ENCODE measurements around the gene TRPT1. TPM values are rescaled to one million over a fixed set of nuclear protein-coding genes. Genes with fewer than 3 reads are reported as not detected.

TRPT1 gene
- 10 to 100 TPM; 31.2 to 36.5 TPM for total RNA-seq

- H3K27ac Mint-ChIP-seq, result peak within 1 kb of the TSS; percentile 74 to 92
- peak; percentile 91 to 98 for DNase-seq (ENCODE audit: low spot score in 2 of 2)
- peak; percentile 72 to 75 for ATAC-seq
- H3K9me3 Mint-ChIP-seq, result no peaks in the 10 kb centered on the region
- H3K36me3 Mint-ChIP-seq, result peaks cover 0 to 8% of the 10 kb centered on the region in 2 donors
Measured at GRCh38 chr11:64225608-64226506, at the start of gene TRPT1, which contains the start of gene NUDT22. TRPT1 (minus strand) TSS chr11:64226186; CDS start chr11:64225860, 326 bp downstream. NUDT22 (plus strand) TSS chr11:64226274; CDS start chr11:64226653, 379 bp downstream.

GRCh38 chr11:64275031-64275800 is 49.2 kb upstream of the TRPT1 start:
- ATAC-seq (no peak), DNase-seq (ENCODE audit: low spot score in 2 of 2) (no peak)
- Mint-ChIP-seq H3K27ac (peak overlapping the region in 1 of 2 donors; percentile 19), H3K9me3 (no peaks in the 10 kb centered on the region), H3K36me3 (peaks cover 2 to 4% of the 10 kb centered on the region in 2 donors)

- Mint-ChIP-seq H3K36me3 (peaks cover 10 to 14% of the 10 kb centered on the region in 2 donors), H3K9me3 (no peaks in the 10 kb centered on the region), H3K27ac (peak overlapping the region; percentile 91 to 98)
- ATAC-seq (peak; percentile 84 to 86), DNase-seq (ENCODE audit: low spot score in 2 of 2) (peak; percentile 97 to 98)
Measured at GRCh38 chr11:64269540-64270220, 43.7 kb upstream of the TRPT1 start.

GRCh38 chr11:64268893-64269539 is 43.0 kb upstream of the TRPT1 start:
- Mint-ChIP-seq H3K36me3 (peaks cover 10 to 14% of the 10 kb centered on the region in 2 donors), H3K27ac (peak overlapping the region; percentile 88 to 91), H3K9me3 (no peaks in the 10 kb centered on the region)
- peak; percentile 1 to 10 for ATAC-seq
- DNase-seq (ENCODE audit: low spot score in 2 of 2), result peak; percentile 56 to 71

GRCh38 chr11:64268025-64268892 is 42.3 kb upstream of the TRPT1 start:
- Mint-ChIP-seq H3K9me3 (no peaks in the 10 kb centered on the region), H3K36me3 (peaks cover 10 to 14% of the 10 kb centered on the region in 2 donors), H3K27ac (peak overlapping the region; percentile 88 to 91)
- ATAC-seq (no peak), DNase-seq (ENCODE audit: low spot score in 2 of 2) (no peak)

- peak overlapping the region; percentile 55 to 91 for H3K27ac Mint-ChIP-seq
- no peaks in the 10 kb centered on the region for H3K9me3 Mint-ChIP-seq
- DNase-seq (ENCODE audit: low spot score in 2 of 2), result no peak
Measured at GRCh38 chr11:64267207-64267945, 41.4 kb upstream of the TRPT1 start.

GRCh38 chr11:64266339-64266738 is 40.4 kb upstream of the TRPT1 start:
- no peak overlapping the region for H3K27ac Mint-ChIP-seq
- ATAC-seq (no peak), DNase-seq (ENCODE audit: low spot score in 2 of 2) (no peak)

More at GRCh38 chr11:64267207-64267945, 41.4 kb upstream of the TRPT1 start:
- no peak for ATAC-seq
- H3K36me3 Mint-ChIP-seq, result peaks cover 10 to 14% of the 10 kb centered on the region in 2 donors

GRCh38 chr11:64265176-64266160 is 39.5 kb upstream of the TRPT1 start:
- H3K27ac Mint-ChIP-seq, result no peak overlapping the region
- H3K9me3 Mint-ChIP-seq, result no peaks in the 10 kb centered on the region
- ATAC-seq (no peak), DNase-seq (ENCODE audit: low spot score in 2 of 2) (no peak)
- peaks cover 9 to 14% of the 10 kb centered on the region in 2 donors for H3K36me3 Mint-ChIP-seq

More at GRCh38 chr11:64266339-64266738, 40.4 kb upstream of the TRPT1 start:
- H3K36me3 Mint-ChIP-seq, result peaks cover 10 to 14% of the 10 kb centered on the region in 2 donors
- H3K9me3 Mint-ChIP-seq, result no peaks in the 10 kb centered on the region

- H3K27ac Mint-ChIP-seq, result no peak overlapping the region
- ATAC-seq (no peak), DNase-seq (ENCODE audit: low spot score in 2 of 2) (no peak)
- H3K9me3 Mint-ChIP-seq, result no peaks in the 10 kb centered on the region
- H3K36me3 Mint-ChIP-seq, result peaks cover 0 to 8% of the 10 kb centered on the region in 2 donors
Measured at GRCh38 chr11:64264371-64264852, 38.4 kb upstream of the TRPT1 start.

GRCh38 chr11:64263947-64264317 is 37.9 kb upstream of the TRPT1 start:
- no peak for DNase-seq (ENCODE audit: low spot score in 2 of 2)
- ATAC-seq, result no peak
- no peak overlapping the region for H3K27ac Mint-ChIP-seq
- peaks cover 0 to 4% of the 10 kb centered on the region in 2 donors for H3K36me3 Mint-ChIP-seq
- H3K9me3 Mint-ChIP-seq, result no peaks in the 10 kb centered on the region

- no peak overlapping the region for H3K27ac Mint-ChIP-seq
- H3K9me3 Mint-ChIP-seq, result no peaks in the 10 kb centered on the region
- DNase-seq (ENCODE audit: low spot score in 2 of 2) (no peak), ATAC-seq (no peak)
- H3K36me3 Mint-ChIP-seq, result no peaks in the 10 kb centered on the region
Measured at GRCh38 chr11:64263021-64263946, 37.3 kb upstream of the TRPT1 start.

- no peaks in the 10 kb centered on the region for H3K9me3 Mint-ChIP-seq
- no peaks in the 10 kb centered on the region for H3K36me3 Mint-ChIP-seq
- no peak overlapping the region for H3K27ac Mint-ChIP-seq
Measured at GRCh38 chr11:64262271-64263002, 36.5 kb upstream of the TRPT1 start.

More at GRCh38 chr11:64262271-64263002, 36.5 kb upstream of the TRPT1 start:
- no peak for ATAC-seq
- no peak for DNase-seq (ENCODE audit: low spot score in 2 of 2)
